Stimulated activated CD4-positive, alpha-beta T cell treated with anti-CD3 and anti-CD28 coated beads, Interleukin-15, amount 100 ng/mL, for 48 hours (primary cell): ENCODE results near the gene ABRACL.
"Not testable (repeated sequence)": the region's sequence is repeated elsewhere in the genome, so short reads cannot be mapped to it uniquely, and the experiment has no call there.

Experiments used
- DNase-seq, 2 donors: peaks; one replicate each; pipeline ENCODE4 v3.0.0-alpha.2; 2020; ENCODE audit warnings: low read depth in 2 of 2

ABRACL gene

DNA sequence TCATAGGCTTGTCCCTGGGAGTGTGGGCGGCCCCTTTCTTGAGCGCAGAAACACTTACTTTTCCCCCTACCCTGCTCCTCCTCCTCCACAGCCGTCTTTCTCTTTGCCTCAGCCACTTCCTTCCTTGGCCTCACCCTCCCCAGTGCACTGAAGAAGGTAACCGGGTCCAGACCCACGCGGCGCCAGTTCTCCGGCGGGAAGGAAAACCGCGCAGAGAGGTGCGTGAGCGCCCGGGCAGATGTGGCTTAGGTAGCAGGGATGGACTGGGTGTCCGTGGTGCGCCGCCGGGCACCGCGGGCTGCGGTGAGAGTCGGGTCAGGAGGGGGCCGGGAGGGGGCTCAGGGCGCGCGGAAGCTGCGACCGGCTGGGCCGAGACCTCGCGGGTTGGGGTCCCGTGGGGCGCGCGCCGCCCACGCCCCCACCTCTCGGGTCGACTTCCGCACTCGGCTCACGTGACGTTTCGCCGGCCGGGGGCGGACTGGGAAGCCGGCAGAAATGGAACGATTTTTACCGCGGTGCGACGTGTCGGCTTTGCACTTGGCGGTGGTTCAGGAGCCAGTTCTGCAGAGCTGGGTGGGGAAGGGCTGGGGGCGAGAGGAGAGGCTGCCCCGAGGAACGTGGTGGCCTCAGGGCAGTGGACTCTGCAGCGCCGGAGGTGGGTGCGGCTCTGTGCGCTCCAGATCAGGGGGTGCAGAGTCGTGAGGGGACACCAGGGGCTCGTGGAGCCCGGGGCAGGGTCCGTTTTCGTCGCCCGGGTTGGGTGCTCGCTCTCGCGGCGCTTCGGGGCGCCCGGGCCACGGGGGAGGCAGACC is at the start of gene ABRACL:
TSS of gene ABRACL (plus strand) at position 88 of the 812 bp plus-strand sequence. CDS start 5,416 bp downstream, outside the sequence.
- peak; percentile 78 to 82 for DNase-seq

DNA sequence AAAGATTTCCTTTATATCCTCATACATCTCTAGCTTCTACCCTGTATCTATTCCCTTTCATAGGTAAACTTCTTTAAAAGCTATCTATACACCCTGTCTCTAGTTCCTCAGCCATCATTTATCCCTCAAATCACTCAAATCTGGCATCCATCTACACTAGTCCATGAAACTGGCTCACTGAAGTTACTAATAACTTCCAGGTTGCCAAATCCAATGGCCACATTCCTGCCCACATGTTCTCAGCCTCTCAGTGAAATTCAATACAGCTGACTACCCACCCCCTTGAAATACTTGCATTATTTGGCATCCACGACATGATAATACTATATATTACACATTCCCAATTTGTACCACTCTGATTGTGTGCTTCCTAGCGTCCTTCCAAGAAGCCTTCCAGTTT is 49.2 kb upstream of the ABRACL start:
- no peak for DNase-seq

DNA sequence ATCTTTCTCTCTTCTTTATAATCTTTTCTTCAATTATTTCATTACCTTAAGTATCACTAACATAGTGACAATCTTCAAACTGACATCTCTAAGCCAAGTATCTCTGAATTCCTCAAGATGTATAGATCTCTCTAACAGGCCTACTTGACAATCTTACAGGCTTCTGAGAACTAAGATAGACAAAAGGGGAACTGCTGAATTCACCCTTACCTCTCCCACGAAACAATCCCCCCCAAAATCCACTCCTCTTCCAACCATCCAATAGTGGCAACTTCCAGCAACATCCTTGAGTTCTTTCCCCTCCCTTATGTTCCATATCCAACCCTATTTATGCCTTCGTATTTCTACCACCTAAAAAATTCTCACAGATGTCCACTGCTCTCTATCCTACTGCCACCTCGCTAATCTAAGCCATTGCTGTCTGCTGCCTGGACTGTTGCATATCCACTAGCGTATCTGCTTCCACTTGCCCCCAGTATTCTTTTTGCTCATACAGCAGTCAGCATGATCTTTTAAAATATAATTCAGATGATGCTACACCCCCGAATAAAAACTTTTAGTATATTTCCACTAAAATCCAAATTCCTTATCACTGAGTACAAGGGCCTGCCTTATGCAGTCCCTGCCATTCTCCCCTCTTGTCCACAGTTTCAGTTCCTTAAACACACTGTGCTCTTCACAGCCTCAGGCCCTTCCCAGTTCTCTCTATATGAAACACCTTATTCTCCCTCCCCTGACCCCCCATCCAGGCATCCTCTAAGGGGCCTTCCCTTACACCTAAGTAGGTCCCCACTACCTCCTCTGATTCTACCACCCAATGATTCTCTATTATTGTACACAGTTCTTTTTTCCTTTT is 48.5 kb upstream of the ABRACL start:
- DNase-seq, result no peak

GRCh38 chr6:138981416-138981815 is 47.1 kb upstream of the ABRACL start:
- no peak for DNase-seq

DNA sequence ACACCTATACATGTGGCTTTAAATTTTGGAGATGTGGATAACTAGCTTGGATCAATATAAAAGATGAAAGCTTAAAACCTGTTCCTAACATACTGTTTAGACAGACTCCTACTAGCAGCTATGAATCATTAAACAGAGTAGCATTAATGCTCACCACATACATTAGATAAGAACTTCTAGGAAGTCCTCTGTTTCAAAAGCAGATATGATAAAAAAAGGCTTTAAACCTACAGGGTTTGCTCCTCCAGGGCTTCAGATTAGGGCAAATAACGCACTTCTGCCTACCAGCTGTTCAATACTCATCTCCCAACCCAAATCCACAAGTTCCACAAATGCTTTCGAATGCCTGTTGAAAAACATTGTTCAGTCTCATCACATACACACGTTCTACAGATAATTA is 42.0 kb upstream of the ABRACL start:
- DNase-seq, result no peak

DNA sequence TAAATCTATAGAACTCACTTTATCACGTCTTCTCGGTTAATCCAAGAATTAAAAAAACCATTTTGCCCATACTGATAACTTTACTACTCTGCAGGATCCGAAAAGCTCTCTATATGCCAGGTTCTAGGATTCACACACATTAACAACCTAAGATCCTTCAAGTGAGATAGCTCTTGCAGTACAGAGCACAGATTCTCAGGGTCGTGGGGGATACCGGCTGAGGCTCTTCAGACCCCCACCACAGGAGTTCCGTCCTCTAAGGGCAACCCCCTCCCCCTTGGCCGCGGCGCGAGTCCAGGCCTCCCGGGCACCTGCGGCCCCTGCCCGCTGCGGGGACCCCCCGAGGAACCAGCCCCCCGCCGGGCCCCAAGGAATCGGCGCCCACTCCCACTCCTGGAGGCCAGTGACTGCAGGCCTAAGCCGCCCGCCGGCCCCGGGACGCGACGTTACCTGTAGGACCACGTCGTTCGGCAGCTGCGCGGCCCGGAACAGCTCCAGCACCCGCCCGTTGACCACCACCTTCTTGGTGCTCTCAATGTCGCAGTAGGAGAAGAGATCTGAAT is 41.4 kb upstream of the ABRACL start:
- no peak for DNase-seq

GRCh38 chr6:138987643-138988468 is 40.7 kb upstream of the ABRACL start, which contains the start of gene REPS1:
REPS1 (minus strand) TSS chr6:138988253; CDS start chr6:138987682, 571 bp downstream.
- peak; percentile 84 to 88 for DNase-seq

GRCh38 chr6:138988469-138988834 is 40.1 kb upstream of the ABRACL start:
- DNase-seq, result no peak

- DNase-seq, result no peak
Observed at GRCh38 chr6:138989098-138989983, 39.2 kb upstream of the ABRACL start.

DNA sequence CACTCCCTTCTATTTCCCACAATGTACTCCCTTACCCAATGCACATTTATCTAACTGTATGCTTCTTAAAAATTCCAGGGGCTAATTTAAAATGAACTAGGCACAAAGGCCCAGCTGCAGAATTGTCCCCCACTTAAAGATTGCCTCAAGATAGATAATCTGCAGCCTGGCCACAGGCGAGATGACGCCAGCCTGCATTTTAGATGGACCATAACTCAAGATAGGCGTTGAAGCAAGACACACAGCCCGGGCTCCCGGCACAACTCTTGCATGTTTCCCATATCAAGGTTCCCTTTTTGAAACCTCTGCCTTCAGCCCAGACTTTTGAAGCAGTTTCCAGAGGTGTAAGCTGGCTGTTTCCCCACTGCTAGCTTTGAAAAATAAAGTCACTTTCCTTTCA is 37.3 kb upstream of the ABRACL start:
- no peak for DNase-seq

GRCh38 chr6:138992965-138993364 is 35.6 kb upstream of the ABRACL start:
- not testable (repeated sequence) for DNase-seq

DNA sequence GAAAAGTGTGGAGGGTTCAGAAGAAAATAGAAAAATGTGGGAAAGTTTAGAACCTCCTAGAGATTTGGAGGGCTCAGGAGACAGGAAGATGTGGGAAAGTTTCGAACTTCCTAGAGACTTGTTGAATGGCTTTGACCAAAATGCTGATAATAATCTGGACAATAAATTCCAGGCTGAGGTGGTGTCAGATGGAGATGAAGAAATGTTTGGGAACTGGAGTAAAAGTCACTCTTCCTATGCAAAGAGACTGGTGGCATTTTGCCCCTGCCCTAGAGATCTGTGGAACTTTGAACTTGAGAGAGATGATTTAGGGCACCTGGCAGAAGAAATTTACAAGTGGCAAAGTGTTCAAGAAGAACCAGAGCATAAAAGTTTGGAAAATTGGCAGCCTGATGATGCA is 35.1 kb upstream of the ABRACL start:
- not testable (repeated sequence) for DNase-seq

DNA sequence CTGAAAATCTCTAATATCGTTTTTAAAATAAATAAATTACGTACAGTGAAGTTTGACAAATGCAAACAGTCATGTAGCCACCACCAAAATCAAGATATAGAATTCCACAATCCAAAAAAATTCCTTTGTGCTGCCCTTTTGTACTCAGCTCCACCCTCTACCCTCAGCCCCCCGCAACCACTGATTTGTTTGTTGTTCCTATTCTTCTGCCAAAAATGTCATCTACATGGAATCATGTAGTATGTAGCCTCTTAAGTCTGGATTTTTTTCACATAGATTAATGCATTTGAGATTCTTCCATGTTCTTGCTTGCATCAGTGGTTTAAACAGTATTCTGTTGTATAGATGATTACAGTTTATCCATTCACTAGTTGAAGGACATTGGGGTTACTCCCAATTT is 32.0 kb upstream of the ABRACL start:
- no peak for DNase-seq

- DNase-seq, result no peak
Observed at GRCh38 chr6:138997136-138997535, 31.4 kb upstream of the ABRACL start.

GRCh38 chr6:138999949-139000725 is 28.4 kb upstream of the ABRACL start:
- no peak for DNase-seq

GRCh38 chr6:139003751-139004150 is 24.8 kb upstream of the ABRACL start:
- no peak for DNase-seq

- DNase-seq, result no peak
Observed at GRCh38 chr6:139006477-139006876, 22.1 kb upstream of the ABRACL start.

- DNase-seq, result no peak
Observed at GRCh38 chr6:139007428-139007827, 21.1 kb upstream of the ABRACL start.

DNA sequence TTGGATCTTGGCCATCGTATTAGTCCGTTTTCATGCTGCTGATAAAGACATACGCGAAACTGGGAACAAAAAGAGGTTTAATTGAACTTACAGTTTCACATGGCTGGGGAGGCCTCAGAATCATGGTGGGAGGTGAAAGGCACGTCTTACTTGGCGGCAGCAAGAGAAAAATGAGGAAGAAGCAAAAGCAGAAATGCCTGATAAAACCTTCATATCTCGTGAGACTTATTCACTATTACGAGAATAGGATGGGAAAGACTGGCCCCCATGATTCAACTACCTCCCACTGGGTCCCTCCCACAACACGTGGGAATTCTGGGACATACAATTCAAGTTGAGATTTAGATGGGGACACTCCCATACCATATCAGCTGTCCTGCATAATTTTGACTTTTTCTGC is 20.4 kb upstream of the ABRACL start:
- no peak for DNase-seq

- DNase-seq, result no peak
Observed at GRCh38 chr6:139010674-139011073, 17.9 kb upstream of the ABRACL start.
